NB4 (cell line): Measurements from ENCODE around the gene JAZF1.

Experiments used
- CTCF ChIP-seq: IDR thresholded peaks from one replicate; pipeline ENCODE4 v1.5.1; 2012; ENCODE audit warnings: low read depth, low read length
- MAX ChIP-seq: IDR thresholded peaks from 2 replicates; pipeline ENCODE4 v1.6.1; 2011; ENCODE audit warnings: low read depth, low read length
- POLR2A ChIP-seq: IDR thresholded peaks from 2 replicates; pipeline ENCODE4 v1.6.1; 2011; ENCODE audit warnings: mild to moderate bottlenecking; ENCODE audit not compliant: insufficient read length; ENCODE audit errors: extremely low read depth

- peak; percentile 94 for TF ChIP-seq CTCF
- peak; percentile 40 for TF ChIP-seq POLR2A
- TF ChIP-seq MAX = peak; percentile 81
Measured at GRCh38 chr7:28062197-28062991, 118.2 kb downstream of the JAZF1 start.
